ENCODE results near the gene ZNF850. TPM values are rescaled to one million over a fixed set of nuclear protein-coding genes. Genes with fewer than 3 reads are reported as not detected.

The ZNF850 gene
- total and polyA plus RNA-seq, 2 of the 8 experiments (the other 6 are each of a cell fraction or from before 2014, with no cell fraction given), result 6.7 to 21.2 TPM

DNA sequence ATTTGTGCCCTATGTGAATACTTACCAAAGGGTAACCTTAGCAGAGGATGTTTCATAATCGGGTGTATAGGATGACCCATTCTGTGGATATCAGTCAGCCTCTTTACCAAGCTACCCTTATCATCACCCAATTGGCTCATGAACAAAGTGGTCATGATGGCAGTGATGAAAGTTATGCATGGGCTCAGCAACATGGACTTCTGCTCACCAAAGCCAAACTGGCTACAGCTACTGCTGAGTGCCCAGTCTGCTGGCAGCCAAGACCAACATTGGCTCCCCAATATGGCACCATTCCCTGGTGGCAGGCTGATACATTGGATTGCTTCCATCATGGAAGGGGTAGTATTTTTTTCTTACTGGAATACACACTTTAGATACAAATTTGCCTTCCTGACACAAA is 100.2 kb downstream of the ZNF850 start:
- Histone ChIP-seq H3K27me3 (replicated peaks in 1 of 4; ENCODE audit: control insufficient read depth in 3 of 4, extremely low read depth in 1 of 4, insufficient read depth in 3 of 4, low read length in 3 of 4) (no peaks in the 10 kb centered on the region), H2BK12ac (ENCODE audit: low read depth, low read length) (no peak overlapping the region), H3K9me3 (ENCODE audit: insufficient read depth in 2 of 2, low read depth in 1 of 2, low read length in 1 of 2) (no peaks in the 10 kb centered on the region; a peak in 1 of 4 replicates), H2AK5ac (ENCODE audit: low read depth, low read length) (no peak overlapping the region), H2BK15ac (ENCODE audit: low read length) (no peak overlapping the region), H3K4me1 (replicated peaks in 1 of 4; ENCODE audit: control insufficient read depth in 3 of 4, insufficient read depth in 4 of 4, low read length in 3 of 4) (peaks cover 0 to 2% (median 0%) of the 10 kb centered on the region in 4 experiments; a peak in 1 of 7 replicates), H2BK20ac (ENCODE audit: low read length) (no peak overlapping the region), H3K79me1 (ENCODE audit: low read depth, low read length) (peaks cover 6% of the 10 kb centered on the region; the same call in 1 of the 2 replicates), H4K8ac (ENCODE audit: extremely low read depth, insufficient read depth, low read length) (no peak overlapping the region), H4K20me1 (replicated peaks in 1 of 2; ENCODE audit: control insufficient read depth in 1 of 2, insufficient read depth in 2 of 2, low read length in 2 of 2) (peaks cover 0 to 8% of the 10 kb centered on the region in 2 experiments), H3K18ac (ENCODE audit: extremely low read depth, low read length) (no peak overlapping the region), H3K4ac (replicated peaks; ENCODE audit: insufficient read length, low read depth, low read length) (no peak overlapping the region), H4K91ac (replicated peaks; ENCODE audit: insufficient read length, low read length) (no peak overlapping the region), H2BK120ac (replicated peaks; ENCODE audit: low read depth, low read length) (no peak overlapping the region), H3K23ac (ENCODE audit: insufficient read length) (no peak overlapping the region), H2AFZ (ENCODE audit: low read length) (no peak overlapping the region), H2BK5ac (ENCODE audit: low read depth, low read length) (no peak overlapping the region), H4K5ac (ENCODE audit: insufficient read length, low read depth, low read length) (no peak overlapping the region), H3K36me3 (ENCODE audit: control insufficient read depth in 2 of 4, insufficient read depth in 4 of 4, low read length in 3 of 4) (no peaks in the 10 kb centered on the region), H3K9ac (replicated peaks in 1 of 4; ENCODE audit: extremely low read depth in 1 of 4, low read depth in 3 of 4, low read length in 3 of 4) (no peak overlapping the region), H3K4me3 (ENCODE audit: extremely low read depth in 1 of 4, insufficient read depth in 2 of 4, low read depth in 3 of 4, low read length in 4 of 4) (no peak overlapping the region), H3K4me2 (ENCODE audit: insufficient read depth in 1 of 2, low read depth in 2 of 2, low read length in 2 of 2) (no peak overlapping the region), H3K14ac (ENCODE audit: insufficient read length) (no peak overlapping the region), H3K56ac (replicated peaks; ENCODE audit: insufficient read length, low read depth, low read length) (no peak overlapping the region), H3K23me2 (ENCODE audit: low read depth, low read length) (no peaks in the 10 kb centered on the region), H3K27ac (ENCODE audit: low read depth, low read length) (no peak overlapping the region), H3K79me2 (ENCODE audit: control insufficient read depth in 1 of 2, insufficient read depth in 2 of 2, low read length in 2 of 2) (peaks cover 4 to 39% of the 10 kb centered on the region in 2 experiments; a peak in 3 of 4 replicates)
- DNase-seq (ENCODE audit: low read depth in 1 of 2, low spot score in 2 of 2) (no peak), FAIRE-seq (no peak)
- TF ChIP-seq, protein P1, sequence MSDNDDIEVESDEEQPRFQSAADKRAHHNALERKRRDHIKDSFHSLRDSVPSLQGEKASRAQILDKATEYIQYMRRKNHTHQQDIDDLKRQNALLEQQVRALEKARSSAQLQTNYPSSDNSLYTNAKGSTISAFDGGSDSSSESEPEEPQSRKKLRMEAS (IDR thresholded peaks at IDR 0.05), result no peak
- TF ChIP-seq RFX5 (IDR thresholded peaks at IDR 0.05; ENCODE audit: borderline replicate concordance, low read depth, low read length) (no peak), CHD2 (IDR thresholded peaks at IDR 0.05; ENCODE audit: low read length) (no peak), TAF1 (IDR thresholded peaks at IDR 0.05; ENCODE audit: low read depth, low read length) (no peak), BACH1 (IDR thresholded peaks at IDR 0.05; ENCODE audit: low read length) (no peak), SAP30 (IDR thresholded peaks at IDR 0.05; ENCODE audit: insufficient read depth, insufficient replicate concordance, low read length) (no peak)
- TF ChIP-seq, protein P2, sequence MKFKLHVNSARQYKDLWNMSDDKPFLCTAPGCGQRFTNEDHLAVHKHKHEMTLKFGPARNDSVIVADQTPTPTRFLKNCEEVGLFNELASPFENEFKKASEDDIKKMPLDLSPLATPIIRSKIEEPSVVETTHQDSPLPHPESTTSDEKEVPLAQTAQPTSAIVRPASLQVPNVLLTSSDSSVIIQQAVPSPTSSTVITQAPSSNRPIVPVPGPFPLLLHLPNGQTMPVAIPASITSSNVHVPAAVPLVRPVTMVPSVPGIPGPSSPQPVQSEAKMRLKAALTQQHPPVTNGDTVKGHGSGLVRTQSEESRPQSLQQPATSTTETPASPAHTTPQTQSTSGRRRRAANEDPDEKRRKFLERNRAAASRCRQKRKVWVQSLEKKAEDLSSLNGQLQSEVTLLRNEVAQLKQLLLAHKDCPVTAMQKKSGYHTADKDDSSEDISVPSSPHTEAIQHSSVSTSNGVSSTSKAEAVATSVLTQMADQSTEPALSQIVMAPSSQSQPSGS (IDR thresholded peaks at IDR 0.05; ENCODE audit: low read length), result no peak
- CTCF ChIA-PET (ENCODE audit: partially characterized antibody), result no interaction called here
- 90% methylated on average over 1 of the region's 1 CpG; no CpG with 5 or more reads in 1 of the 2 experiments for WGBS, 2 experiments (ENCODE audit: extremely low coverage in 1 of 2, insufficient coverage in 1 of 2, insufficient read length in 1 of 2, insufficient replicate concordance in 2 of 2, low coverage in 1 of 2, low lambda C conversion rate in 2 of 2, missing lambda C conversion rate in 1 of 2)
- POLR2A ChIA-PET (ENCODE audit: partially characterized antibody), result interaction anchor here (1.3 kb wide), 1 partner anchor 15 kb away, joined by 4 read pairs; the partner anchor contains the start of gene ZNF567

All from H1 (cell line).